ENCODE results near the gene COL23A1.

The COL23A1 gene

DNA sequence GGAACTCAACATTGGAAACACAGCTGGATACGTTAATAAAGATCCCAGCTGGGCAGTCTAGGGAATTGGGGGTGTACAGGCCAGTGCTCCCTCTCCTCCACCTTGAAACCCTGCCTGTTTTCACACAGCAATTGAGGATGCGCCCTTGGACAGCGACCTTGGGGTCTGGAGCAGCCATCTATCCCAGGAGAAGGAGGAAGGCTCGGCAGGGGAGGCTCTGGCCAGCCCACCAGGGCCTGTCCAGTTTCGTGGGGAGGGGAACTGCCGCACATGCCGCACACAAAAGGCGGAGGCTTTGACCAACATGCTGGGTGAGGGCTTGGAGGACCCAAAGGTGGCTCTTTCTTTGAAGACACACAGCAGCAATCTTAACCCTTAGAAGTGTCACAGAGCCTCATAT, 1.4 kb downstream of the COL23A1 start:
- no peak for DNase-seq

DNA sequence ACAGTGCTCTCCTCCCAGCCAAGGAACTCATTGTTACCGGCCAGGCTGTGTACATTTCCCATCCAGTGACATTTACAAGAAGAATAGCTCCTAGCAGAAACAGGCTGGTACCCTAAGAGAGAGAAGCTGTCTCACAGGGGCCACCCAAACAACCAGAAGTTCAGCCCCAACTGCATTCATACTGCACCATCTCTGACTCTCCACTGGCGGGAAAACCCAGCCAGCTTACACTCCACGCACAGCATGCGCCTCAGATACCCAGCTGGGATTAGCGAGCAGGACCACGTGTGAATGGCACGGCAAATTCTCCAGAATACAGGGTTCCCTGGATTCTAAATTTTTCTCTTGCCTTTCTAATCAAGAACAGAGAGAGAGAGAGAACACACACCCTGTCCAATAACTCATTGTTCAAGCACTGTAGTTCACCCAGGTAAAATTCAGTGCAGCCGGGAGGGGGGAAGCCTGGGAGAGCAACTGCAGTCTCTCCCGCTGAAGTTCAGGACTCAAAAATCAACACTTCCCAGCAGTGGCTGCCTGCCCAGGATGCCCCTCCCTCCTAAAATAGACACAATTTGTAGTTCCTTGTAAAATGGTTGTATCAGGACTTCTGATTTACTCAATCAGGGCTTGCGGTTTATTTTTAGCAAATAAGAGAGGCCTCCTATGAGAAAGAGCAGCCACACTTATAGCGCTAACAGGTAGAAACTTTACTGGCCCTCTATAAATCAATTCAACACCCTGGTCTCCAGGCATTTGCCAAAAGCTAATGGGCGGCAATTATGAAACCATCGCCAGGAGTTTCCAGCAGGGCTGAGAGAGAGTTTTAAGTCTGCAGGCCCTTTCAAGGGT, 2.2 kb downstream of the COL23A1 start:
- no peak for DNase-seq

DNA sequence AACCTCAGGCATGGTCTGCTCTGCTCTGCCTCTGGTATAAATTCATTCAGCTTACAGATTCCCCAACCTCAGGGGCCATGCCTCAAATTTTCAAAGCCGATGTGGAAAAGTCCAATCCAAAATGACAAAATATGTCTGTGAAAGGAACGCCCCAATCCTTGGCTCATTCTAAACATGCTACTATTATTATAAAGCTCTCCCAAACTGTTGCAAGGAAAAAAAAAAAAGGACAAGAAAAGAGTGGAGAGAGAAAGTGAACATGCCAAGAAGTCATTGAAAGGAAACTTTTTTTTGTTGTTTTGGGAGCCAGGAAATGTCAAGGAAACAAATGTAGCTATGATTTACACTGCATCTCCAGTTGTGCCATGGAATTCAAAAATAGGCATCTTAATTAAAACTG, 3.8 kb downstream of the COL23A1 start:
- DNase-seq = no peak

DNA sequence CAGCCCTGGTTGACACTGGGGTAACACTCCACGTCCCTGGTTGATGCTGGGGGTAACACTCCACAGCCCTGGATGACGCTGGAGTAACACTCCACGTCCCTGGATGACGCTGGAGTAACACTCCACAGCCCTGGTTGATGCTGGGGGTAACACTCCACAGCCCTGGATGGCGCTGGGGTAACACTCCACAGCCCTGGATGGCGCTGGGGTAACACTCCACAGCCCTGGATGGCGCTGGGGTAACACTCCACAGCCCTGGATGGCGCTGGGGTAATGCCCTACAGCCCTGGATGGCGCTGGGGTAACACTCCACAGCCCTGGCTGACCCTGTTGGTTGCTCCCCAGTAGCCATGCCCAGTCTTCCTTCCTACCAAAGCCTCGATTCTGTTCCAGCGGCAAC, 4.8 kb downstream of the COL23A1 start:
- peak; percentile 36 for DNase-seq

DNA sequence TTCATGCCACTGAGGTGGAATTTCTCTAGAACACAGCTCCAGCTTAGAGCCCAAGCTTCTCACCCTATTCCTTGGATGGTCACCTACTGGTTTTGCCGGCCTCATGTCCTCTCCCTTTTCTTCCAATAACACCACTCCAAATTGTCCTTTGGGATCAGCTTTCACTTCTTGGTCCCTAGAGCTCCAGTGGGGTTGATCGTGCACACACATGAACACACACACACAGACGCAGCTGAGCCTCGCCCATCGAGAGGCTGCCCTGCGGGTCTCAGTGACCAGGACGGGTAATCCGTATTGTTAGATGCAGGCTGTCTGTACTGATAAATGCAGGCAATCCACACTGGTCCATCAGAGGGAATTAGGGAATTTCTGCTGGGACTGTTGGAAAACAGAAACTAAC, 6.9 kb downstream of the COL23A1 start:
- no peak for DNase-seq

DNA sequence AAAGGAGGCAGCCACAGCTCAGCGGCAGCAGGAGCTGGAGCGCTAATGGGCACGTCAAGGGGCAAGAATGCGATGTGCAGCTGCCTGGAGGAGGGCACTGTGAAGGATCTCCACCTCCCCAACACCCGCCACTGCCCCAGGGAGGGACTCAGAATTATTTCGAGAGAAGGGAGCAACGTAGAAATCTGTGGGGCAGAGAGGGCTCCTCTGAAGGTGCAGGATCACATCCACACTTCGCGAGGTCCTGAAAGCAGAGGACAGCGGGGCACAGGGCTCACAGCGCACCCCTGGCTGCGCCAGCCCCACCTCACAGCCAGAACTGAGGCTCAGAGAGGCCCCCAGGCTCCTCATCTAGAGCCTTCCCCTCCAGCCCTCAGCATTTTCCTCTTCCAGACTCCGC, 7.9 kb downstream of the COL23A1 start:
- DNase-seq = no peak

DNA sequence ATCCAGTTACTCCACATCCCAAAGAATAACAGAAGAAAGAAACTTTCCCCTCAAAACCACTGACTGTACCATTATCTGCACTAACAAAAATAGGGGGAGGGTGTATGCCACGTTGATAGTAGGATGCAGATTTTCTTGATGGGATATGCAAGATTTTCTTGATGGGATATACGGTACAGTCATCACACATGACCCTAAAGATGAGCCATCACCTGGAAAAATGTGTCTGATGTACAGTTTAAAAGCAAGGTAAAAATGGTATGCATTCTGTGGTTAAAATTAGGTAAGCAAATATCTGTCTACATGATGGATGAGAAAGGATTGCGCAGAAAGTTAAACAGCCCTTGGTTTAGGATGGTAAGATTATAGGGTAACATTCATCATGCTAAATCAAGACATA, 8.6 kb downstream of the COL23A1 start:
- no peak for DNase-seq

DNA sequence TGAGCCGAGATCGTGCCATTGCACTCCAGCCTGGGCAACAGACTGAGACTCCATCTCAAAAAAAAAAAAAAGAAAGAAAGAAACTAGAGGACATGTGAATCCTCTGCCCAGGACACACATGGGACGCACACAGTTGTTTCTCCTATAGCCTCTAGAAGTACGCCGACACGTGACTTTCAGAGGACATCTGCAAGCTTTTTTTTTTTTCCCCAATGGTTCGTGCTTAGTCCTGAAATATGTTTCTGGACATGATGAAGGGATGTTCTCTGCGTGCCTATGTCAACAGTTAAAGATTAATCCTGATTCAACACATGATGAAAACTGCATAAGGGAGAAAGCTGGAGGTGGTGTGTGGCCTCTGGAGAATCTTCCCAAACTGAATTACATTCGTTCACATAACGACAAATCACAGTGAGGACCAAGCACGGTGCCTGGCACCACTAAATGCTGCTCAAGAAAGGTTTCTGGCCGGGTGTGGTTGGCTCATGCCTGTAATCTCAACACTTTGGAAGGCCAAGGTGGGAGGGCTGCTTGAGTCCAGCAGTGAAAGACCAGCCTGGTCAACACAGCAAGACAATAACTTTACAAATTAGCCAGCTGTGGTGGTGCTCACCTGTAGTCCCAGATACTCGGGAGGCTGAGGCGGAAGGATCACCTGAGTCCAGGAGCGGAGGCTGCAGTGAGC, 9.8 kb downstream of the COL23A1 start:
- no peak for DNase-seq

DNA sequence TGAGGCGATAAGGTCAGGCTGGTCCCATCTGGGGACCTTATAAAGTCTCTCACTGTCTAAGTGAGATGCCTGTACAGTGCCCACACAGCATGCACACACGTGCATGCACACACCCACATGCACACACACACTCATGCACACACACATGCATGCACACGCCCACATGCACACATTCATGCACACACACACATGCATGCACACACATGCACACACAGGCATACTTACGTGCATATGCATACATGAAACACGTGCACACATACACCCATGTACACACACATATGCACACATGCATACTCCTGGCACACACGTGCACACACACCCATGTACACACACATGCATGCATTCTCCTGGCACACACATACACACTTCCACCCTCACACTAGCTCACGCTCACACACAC, 12.2 kb downstream of the COL23A1 start:
- no peak for DNase-seq

DNA sequence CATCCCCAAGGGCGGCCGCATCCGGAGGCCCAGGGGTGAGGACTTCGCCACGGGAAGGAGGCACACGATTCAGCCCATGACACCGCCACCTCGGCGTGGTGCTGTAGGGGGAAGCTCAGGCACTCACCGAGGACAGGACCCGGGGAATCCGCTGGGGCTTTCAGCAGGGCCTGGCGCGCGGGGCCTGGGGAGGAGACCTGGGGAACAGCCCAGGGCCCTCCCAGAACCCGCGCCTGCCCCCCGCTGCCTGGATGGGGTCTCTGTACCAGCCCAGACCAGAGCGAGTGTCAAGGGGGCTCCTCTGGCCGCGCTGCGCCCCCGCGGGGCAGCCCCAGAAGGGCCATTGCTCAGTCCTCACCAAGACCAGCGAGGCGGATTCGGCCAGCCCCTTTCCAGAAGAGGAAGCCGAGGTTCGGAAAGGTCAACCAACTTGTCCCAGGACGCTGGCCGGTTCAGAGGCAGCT, 12.8 kb downstream of the COL23A1 start:
- no peak for DNase-seq

DNA sequence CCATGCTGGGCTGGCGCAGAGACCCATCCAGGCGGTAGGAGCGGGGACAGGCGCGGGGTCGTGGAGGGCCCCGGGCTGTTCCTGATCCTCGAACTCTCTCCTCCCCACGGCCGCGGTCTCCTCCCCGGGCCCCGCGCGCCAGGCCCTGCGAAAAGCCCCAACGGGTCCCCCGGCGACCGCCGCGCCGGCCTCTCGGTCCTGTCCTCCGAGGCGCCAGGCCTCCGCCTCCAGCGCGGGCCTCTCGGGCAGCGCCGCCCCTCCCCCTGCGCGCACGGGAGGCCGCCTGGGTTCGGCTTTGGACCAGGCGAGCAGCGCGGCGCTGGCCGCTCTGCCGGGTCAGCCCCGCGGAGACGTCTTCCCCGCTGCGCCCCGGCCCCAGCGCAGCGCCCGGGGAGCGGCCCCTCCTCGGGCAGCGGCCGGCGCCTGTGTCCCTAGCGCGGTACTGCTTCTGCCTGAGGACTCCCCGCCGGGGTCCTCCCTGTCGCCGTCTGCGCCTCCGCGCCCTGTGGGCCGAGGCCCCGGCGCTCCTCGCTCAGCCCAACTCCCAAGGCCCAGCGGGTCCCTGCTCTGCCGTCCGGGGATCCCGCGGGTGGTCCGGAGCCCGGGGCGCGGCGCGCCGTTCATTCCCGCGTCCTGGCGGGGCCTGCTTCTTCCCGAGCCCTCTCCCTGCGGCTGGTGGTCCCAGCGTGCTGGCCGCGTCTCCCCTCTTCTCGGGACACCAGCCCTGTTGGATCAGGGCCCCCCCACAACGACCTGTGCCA, 13.4 kb downstream of the COL23A1 start:
- DNase-seq = no peak

DNA sequence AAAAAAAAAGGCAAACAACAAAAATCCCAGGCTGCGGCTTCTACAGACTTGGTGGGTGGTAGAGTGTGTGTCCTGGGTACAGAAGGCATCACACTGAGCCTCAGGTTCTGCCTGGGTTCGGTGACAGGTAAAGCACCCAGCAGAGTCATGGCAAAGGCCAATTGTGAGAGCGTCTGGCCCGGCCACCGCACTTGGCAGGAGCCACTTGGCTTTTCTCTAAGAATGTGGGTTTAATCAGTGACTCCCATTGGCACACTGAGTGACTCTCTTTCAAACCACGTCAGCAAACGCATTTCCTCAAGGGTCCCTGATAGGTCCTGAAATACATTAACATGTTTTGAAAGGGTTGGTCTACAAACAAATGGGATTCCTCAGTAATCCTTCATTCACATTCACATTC, 17.0 kb downstream of the COL23A1 start:
- DNase-seq = no peak

DNA sequence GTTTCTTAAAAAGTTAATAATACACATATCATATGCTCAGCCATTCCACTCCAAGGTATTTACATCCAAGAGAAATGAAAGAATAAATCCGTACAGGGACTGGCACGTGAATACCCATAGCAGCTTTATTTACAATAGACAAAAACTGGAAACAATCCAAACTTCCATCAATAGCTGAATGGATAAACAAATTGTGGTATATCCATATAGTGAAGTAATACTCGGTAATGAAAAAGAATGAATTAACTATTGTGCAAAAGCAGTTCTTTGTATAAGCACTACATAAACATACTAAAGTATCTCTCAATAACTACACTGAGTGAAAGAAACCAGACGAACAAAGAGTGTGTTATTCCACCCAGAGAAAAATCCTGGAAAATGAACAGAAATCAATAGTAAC, 17.6 kb downstream of the COL23A1 start:
- no peak for DNase-seq

DNA sequence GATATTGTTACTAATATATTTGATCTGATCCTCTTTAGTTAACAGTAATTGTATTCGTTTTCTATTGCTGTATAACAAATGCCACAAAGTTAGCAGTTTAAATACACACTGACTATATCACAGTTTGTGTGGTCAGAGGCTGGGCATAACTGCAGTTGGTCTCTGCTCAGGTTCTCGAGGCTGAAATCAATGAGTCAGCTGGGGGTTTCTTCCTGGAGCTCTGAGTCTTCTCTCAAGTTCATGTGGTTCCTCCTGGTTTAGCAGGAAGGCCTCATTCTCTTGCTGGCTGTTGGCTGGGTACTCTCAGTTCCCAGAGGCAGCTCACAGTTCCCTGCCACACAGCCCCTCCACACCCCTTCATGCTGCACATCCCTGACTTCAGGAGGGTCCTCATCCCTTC, 20.7 kb downstream of the COL23A1 start:
- DNase-seq = peak; percentile 24

DNA sequence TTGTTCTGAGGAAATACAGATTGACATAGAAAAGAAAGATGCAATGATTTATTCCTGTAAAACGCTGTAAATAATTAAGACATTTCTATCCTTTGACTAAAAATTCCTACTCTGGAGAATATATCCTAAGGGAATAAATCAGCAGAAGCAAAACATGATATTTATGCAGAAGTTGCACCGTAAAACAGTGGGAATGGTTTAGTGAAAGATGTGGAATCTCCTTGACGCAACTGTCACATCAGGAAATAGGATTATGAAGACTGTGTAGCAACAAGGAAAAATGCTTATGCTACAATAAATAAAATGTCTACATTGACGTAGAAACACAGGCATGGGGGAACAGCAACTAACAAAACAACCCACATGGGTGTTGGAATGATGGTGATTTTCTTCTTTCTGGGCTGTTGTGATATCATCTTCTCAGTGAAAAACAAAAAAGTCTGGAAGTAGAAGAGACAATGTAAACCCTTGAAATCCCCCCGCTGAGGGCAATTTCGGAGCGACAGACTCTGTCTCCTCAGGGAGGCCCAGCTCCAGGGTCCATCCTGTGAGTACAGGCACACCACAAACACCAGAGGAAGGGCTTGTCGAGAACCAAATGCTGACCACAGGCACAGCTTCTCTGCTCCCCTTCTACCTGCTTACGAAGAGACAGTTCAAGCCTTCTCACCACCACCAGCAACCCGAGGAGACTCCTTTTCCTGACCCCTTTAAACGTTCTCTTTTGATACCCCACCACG, 25.2 kb downstream of the COL23A1 start:
- peak; percentile 36 for DNase-seq

DNA sequence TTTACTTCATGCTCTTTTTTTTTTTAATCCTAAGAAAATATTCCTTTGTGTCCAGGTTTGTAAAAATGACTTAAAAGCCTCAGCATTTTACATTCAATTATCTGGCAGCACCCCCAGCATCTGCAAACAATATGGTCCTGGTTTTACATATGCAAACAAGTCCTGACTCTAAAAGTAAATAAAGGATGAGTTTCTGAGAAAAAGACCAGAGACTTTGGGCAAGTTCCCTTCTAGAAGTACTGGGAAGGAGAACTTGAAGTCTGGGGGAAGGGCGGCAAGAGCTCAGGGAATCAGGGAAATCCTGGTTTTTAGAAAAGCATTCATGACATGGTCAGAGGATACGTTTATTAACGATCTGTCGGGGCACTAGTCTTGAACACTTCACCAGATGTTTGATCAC, 25.8 kb downstream of the COL23A1 start:
- DNase-seq = no peak

DNA sequence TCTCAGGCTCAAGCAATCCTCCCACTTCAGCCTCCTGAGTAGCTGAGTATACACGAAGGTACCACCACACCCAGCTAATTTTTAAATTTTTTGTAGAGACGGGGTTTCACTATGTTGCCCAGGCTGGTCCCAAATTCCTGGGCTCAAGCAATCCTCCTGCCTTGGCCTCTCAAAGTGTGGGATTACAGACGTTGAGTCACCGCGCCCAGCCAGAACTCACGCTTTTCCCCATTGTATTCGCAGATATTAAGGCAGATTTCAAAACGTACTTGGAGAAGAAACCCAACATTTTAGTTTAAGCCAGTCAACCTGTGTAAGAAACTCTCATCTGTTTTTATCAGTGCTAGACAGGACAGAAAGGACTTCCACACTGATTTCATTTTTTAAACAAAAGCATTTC, 26.6 kb downstream of the COL23A1 start:
- no peak for DNase-seq

DNA sequence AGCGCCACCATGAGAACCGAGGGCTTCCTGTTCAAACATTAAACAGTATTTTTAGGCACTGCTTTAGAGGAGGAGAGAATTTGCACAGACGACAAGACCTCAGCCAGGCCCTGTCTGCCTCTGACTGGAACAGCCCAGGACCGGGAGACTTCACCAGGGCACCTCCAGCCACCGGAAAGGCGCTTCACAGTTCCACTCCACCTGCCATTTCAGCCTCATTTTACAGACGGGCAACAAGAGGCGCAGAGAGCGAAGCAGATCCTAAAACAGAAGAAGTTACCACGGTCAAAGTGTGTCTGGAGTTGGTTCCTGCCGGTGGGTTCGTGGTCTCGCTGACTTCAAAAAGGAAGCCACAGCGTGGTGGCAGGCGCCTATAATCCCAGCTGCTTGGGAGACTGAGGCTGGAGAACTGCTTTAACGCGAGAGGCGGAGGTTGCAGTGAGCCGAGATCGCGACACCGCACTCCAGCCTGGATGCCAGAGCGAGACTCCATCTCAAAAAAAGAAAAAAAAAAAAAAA, 28.4 kb downstream of the COL23A1 start:
- DNase-seq = no peak

DNA sequence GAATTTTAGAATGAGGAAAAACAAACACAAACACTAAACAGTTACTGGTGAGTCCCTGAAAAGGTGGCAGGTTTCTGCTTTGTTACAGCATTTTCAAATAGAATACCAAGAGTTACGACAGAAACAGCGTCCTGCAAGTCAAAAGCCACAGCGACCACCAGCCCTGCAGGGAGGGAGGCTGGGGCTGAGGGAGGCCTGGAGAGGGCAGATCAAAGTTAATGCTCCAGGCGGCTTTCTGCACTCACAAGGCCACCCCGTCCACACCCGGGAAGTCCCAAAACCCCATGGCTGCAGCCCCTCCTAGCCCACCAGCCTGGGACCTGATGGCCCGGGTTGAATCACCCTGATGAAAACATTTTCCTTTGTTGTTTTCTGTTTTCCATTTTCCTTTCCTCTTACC, 29.3 kb downstream of the COL23A1 start:
- no peak for DNase-seq

DNA sequence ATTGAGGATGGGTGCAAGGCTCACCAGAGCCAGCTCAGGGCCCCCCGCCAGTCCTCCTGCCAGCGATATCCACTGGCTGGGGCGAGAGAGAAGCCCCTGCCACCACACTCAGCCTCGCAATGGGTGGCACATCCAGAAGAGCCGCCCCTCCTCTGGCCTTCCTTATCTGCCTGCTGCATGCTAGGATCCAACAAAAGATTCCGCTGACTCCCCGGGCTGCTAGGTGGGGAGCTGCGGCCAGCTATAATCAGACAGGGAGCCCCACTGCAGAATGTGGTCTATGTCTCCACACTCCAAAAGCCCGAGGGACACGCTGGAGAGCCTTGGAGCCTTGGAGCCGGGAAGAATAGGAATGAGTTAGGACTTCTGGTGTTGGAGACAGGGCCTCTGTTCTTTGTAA, 32.8 kb downstream of the COL23A1 start:
- DNase-seq = no peak

DNA sequence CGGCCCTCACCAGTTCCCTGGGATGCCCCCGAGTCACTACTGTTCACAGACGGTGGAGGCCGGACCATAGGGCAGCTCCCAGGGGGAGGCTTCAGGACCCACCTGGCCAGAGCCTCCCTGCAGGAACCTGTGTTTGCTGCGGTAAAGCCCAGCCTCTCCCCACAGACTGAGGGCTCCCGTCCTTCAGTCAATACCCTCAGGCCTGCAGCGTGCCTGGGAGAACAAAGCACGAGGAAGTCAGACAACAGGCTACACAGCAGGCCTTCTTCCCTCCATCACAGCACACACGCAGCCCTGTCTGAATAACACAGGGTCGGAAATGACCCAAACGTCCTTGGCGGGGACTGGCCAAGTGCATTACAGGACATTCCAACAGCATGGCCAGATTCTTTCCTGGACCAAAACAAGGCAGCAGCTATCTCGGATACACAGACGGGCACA, 34.4 kb downstream of the COL23A1 start:
- no peak for DNase-seq

DNA sequence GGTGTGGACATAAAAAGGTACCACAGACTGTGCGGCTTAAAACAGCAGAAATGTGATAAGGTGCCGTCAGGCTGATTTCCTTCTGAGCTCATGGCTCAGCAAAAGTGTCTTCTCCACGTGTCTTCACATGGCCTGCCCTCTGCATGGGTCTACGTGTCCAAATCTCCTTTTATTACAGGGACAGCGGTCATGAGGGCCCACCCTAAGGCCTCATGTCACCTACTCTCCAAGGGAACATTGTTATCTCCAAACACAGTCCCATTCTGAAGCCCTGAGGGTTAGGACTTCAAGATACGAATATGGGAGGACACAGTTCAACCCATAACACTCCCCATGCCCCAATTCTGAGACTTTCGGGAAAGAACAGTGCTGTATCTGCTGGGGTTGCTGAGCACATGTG, 35.2 kb downstream of the COL23A1 start:
- DNase-seq = no peak
